IMR-90 (cell line): ENCODE measurements around the gene RFX1. TPM values are rescaled to one million over a fixed set of nuclear protein-coding genes. Genes with fewer than 3 reads are reported as not detected.

Experiments used
- ATAC-seq: fragments of 200-7000 bp; cut with Tn5 transposase; 2 replicates; pipeline ENCODE4 v1.9.1; 2020; ENCODE audit warnings: low read depth, mild to moderate bottlenecking, moderate library complexity
- BruUV-seq: library from RNA; stranded (reverse); fragments of 400-500 nt; replicated peaks from 2 replicates; lab custom pipeline; 2021; lab: Mats Ljungman, UMichigan
- CTCF ChIA-PET: fragments of 300-600 bp; formaldehyde crosslinking; extraction: SDS; loops from one replicate; lab custom pipeline; 2021; ENCODE audit warnings: antibody characterized with exemption; lab: Yijun Ruan, JAX
- POLR2A ChIA-PET: fragments of 300-600 bp; sonication (Branson Sonifier 250); formaldehyde crosslinking; loops from one replicate; lab custom pipeline; 2022; ENCODE audit warnings: antibody characterized with exemption; ENCODE audit not compliant: unreplicated experiment; lab: Charles Lee
- DNase-seq: peaks from one replicate; pipeline ENCODE4 v3.0.0; 2013
- H2AFZ ChIP-seq: replicated peaks from 2 replicates; pipeline ENCODE3; 2013; ENCODE audit warnings: low read length, mild to moderate bottlenecking; ENCODE audit not compliant: poor library complexity
- H2AK5ac ChIP-seq: 2 replicates; pipeline ENCODE4 v1.6.1; 2013; ENCODE audit warnings: low read depth, low read length, inconsistent platforms
- H2AK9ac ChIP-seq: replicated peaks from 2 replicates; pipeline ENCODE3; 2013; ENCODE audit warnings: mild to moderate bottlenecking, low read depth, low read length, moderate library complexity; ENCODE audit not compliant: poor library complexity
- H2BK120ac ChIP-seq: 2 replicates; pipeline ENCODE4 v1.6.1; 2013; ENCODE audit warnings: low read depth, low read length, inconsistent platforms
- H2BK15ac ChIP-seq: 3 replicates; pipeline ENCODE4 v1.6.1; 2013; ENCODE audit warnings: low read depth, low read length, inconsistent platforms
- H2BK20ac ChIP-seq: 2 replicates; pipeline ENCODE4 v1.6.1; 2013; ENCODE audit warnings: low read depth, mild to moderate bottlenecking, inconsistent platforms, low read length, moderate library complexity
- H2BK5ac ChIP-seq: 2 replicates; pipeline ENCODE4 v1.6.1; 2013; ENCODE audit warnings: mild to moderate bottlenecking, low read depth, low read length, inconsistent platforms; ENCODE audit not compliant: poor library complexity, severe bottlenecking
- H3K14ac ChIP-seq: replicated peaks from 2 replicates; pipeline ENCODE4 v1.6.1; 2013; ENCODE audit warnings: low read depth, low read length, inconsistent platforms
- H3K18ac ChIP-seq: 2 replicates; pipeline ENCODE4 v1.6.1; 2013; ENCODE audit warnings: low read depth, low read length, control low read depth
- H3K23ac ChIP-seq: 2 replicates; pipeline ENCODE4 v1.6.1; 2013; ENCODE audit warnings: low read depth, low read length, inconsistent platforms
- H3K27ac ChIP-seq: 2 replicates; pipeline ENCODE4 v1.5.1; 2013; ENCODE audit warnings: mild to moderate bottlenecking, control low read depth, low read length; ENCODE audit not compliant: insufficient read depth
- H3K27me3 ChIP-seq: 2 replicates; pipeline ENCODE4 v1.6.1; 2013; ENCODE audit warnings: low read length; ENCODE audit not compliant: control insufficient read depth, insufficient read depth
- H3K36me3 ChIP-seq: 2 replicates; pipeline ENCODE4 v1.6.1; 2013; ENCODE audit warnings: low read length, mixed read lengths; ENCODE audit not compliant: control insufficient read depth, insufficient read depth
- H3K4ac ChIP-seq: 2 replicates; pipeline ENCODE4 v1.6.1; 2013; ENCODE audit warnings: low read depth, low read length, inconsistent platforms
- H3K4me1 ChIP-seq: 2 replicates; pipeline ENCODE4 v1.6.1; 2013; ENCODE audit warnings: low read length, mixed read lengths; ENCODE audit not compliant: control insufficient read depth, insufficient read depth
- H3K4me2 ChIP-seq: 2 replicates; pipeline ENCODE4 v1.6.1; 2013; ENCODE audit warnings: low read depth, mild to moderate bottlenecking, control low read depth, low read length, moderate library complexity
- H3K4me3 ChIP-seq: 2 replicates; pipeline ENCODE4 v1.5.1; 2013; ENCODE audit warnings: low read depth, mild to moderate bottlenecking, control low read depth, low read length, moderate library complexity; ENCODE audit not compliant: insufficient read depth
- H3K56ac ChIP-seq: 2 replicates; pipeline ENCODE4 v1.6.1; 2013; ENCODE audit warnings: low read length, inconsistent platforms; ENCODE audit not compliant: insufficient read depth; ENCODE audit errors: extremely low read depth
- H3K79me1 ChIP-seq, 2 experiments: 2 replicates each; pipeline ENCODE4 v1.6.1; 2013; ENCODE audit warnings: low read length in 2 of 2, inconsistent platforms in 1 of 2, low read depth in 1 of 2
- H3K9ac ChIP-seq: 2 replicates; pipeline ENCODE4 v1.6.1; 2013; ENCODE audit warnings: low read depth, low read length, control low read depth
- H3K9me1 ChIP-seq: 2 replicates; pipeline ENCODE4 v1.6.1; 2013; ENCODE audit warnings: low read length, inconsistent platforms; ENCODE audit not compliant: insufficient read depth
- H3K9me3 ChIP-seq: 2 replicates; pipeline ENCODE4 v1.6.1; 2013; ENCODE audit warnings: low read length; ENCODE audit not compliant: control insufficient read depth, insufficient read depth
- H4K20me1 ChIP-seq: 2 replicates; pipeline ENCODE4 v1.6.1; 2013; ENCODE audit warnings: low read length, inconsistent platforms; ENCODE audit not compliant: insufficient read depth
- H4K5ac ChIP-seq: 2 replicates; pipeline ENCODE4 v1.6.1; 2013; ENCODE audit warnings: mild to moderate bottlenecking, low read depth, low read length, control low read depth
- H4K8ac ChIP-seq, 2 experiments: 2 replicates each; pipeline ENCODE4 v1.6.1; 2013; ENCODE audit warnings: low read depth in 2 of 2, low read length in 2 of 2, control low read depth in 1 of 2, inconsistent platforms in 1 of 2
- H4K91ac ChIP-seq: 2 replicates; pipeline ENCODE4 v1.6.1; 2013; ENCODE audit warnings: low read depth, low read length, inconsistent platforms; ENCODE audit not compliant: insufficient read depth
- MAZ ChIP-seq: IDR thresholded peaks from 2 replicates; pipeline ENCODE4 v1.6.1; 2012; ENCODE audit warnings: low read depth, mild to moderate bottlenecking, low read length, improper control_type of control experiment, moderate library complexity, borderline replicate concordance
- RCOR1 ChIP-seq: IDR thresholded peaks from 2 replicates; pipeline ENCODE4 v1.6.1; 2012; ENCODE audit warnings: mild to moderate bottlenecking, low read length, improper control_type of control experiment; ENCODE audit not compliant: insufficient replicate concordance
- SMC3 ChIP-seq: fragments of 150-350 bp; IDR thresholded peaks from 2 replicates; pipeline ENCODE4 v1.6.1; 2016; ENCODE audit warnings: low read depth, mild to moderate bottlenecking, antibody characterized with exemption, low read length, moderate library complexity
- WGBS, 2 experiments: methylation state at CpG; one replicate each; pipeline versions ENCODE4 v1.1.5 to v1.1.7; 2013; ENCODE audit warnings: missing lambda C conversion rate in 2 of 2; ENCODE audit not compliant: insufficient read length in 1 of 2; ENCODE audit errors: extremely low coverage in 2 of 2; 5-methylcytosine and 5-hydroxymethylcytosine counted together
- dilution Hi-C: fragments of 300-500 bp; cut with HindIII; formaldehyde crosslinking; loops from one replicate; pipeline ENCODE4 v1.14.3; 2018; ENCODE audit warnings: low sequenced_read_pairs; ENCODE audit not compliant: unreplicated experiment
- in situ Hi-C: fragments of 300-500 bp; cut with MboI; formaldehyde crosslinking; loops from 3 replicates; pipeline ENCODE4 v1.14.3; 2019; ENCODE audit warnings: low sequenced_read_pairs, inconsistent platforms, mixed read lengths
- intact Hi-C: fragments of 100-400 bp; cut with micrococcal nuclease; formaldehyde crosslinking; loops from 2 replicates; pipeline ENCODE4 v1.10.0; 2022
- polyA plus RNA-seq, 3 experiments: library from polyadenylated mRNA; depleted of rRNA; stranded (reverse); fragments of >200 nt; gene quantifications; 2 replicates each; pipeline ENCODE4 v1.2.3, GENCODE V29; 2012; ENCODE audit warnings: low replicate concordance in 1 of 3
- total RNA-seq: library from RNA; depleted of rRNA; stranded (reverse); fragments of >200 nt; gene quantifications from 2 replicates; pipeline ENCODE4 v1.2.3, GENCODE V29; 2012

The RFX1 gene
- total and polyA plus RNA-seq, 2 of the 4 experiments (the other 2 are of a cell fraction), result 0.36 to 3.1 TPM

DNA sequence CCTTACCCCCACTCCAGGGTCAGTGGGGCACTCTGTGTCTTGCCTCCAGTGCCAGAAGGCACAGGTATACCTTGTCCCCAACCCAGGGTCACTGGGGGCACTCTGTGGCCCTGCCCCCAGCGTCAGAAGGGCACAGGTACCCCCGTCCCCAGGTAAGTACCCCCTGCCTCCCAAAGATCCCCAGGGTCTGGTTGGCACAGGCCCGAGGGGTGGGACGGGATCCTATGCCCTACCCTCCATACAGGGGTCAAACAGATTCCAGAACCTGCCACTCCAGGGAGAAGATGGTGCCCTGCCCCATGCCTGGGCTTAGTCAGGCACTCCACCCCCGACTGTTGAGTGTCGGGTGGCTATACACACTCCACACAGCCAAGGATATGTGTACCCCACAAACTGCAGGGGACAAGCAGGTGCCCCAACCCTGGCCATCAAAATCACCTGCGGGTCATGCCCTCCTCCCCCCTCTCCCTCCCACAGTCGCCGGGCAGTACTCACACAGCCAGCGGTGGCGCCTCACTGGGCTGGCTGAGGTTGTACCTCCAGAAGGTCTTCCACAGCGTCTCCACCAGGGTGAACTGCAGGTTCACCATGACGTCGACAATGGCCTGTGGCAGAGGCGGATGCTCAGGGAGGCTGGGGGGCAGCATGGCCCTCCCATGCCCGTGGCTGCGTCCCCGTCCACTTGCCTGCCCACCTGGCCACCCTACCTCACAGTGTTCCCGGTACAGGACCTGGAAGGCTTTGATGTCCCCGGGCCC is 40.0 kb downstream of the RFX1 start:
- Histone ChIP-seq H3K4me2 (no peak overlapping the region), H4K8ac (no peak overlapping the region), H3K9ac (no peak overlapping the region), H3K9me1 (no peaks in the 10 kb centered on the region; the same call in 1 of the 2 replicates), H3K27me3 (no peaks in the 10 kb centered on the region), H3K18ac (no peak overlapping the region), H3K79me1 (no peaks in the 10 kb centered on the region), H3K4me3 (no peak overlapping the region), H3K4me1 (peaks cover 9% of the 10 kb centered on the region), H3K14ac (no peak overlapping the region), H3K9me3 (no peaks in the 10 kb centered on the region), H2AK9ac (no peak overlapping the region), H4K20me1 (peaks cover 7% of the 10 kb centered on the region), H3K4ac (no peak overlapping the region), H4K5ac (no peak overlapping the region), H2AFZ (no peak overlapping the region), H2AK5ac (no peak overlapping the region), H2BK5ac (no peak overlapping the region), H4K91ac (no peak overlapping the region), H2BK20ac (no peak overlapping the region), H3K36me3 (peaks cover 28% of the 10 kb centered on the region; the same call in 1 of the 2 replicates), H2BK120ac (no peak overlapping the region), H3K23ac (no peak overlapping the region), H2BK15ac (no peak overlapping the region), H3K56ac (no peak overlapping the region), H3K27ac (no peak overlapping the region)
- no peak for ATAC-seq
- DNase-seq, result no peak
- in situ Hi-C loops, result no loop called here
- CTCF ChIA-PET, result no interaction called here
- BruUV-seq, result no TSS peak
- dilution Hi-C loops, result no loop called here
- POLR2A ChIA-PET, result no interaction called here
- 91% methylated on average over 8 of the region's 20 CpGs; no CpG with 5 or more reads in 1 of the 2 experiments for WGBS, 2 experiments
- intact Hi-C loops, result no loop called here
- TF ChIP-seq MAZ, result no peak
- no peak for TF ChIP-seq RCOR1
- TF ChIP-seq SMC3, result no peak
